A673 (cell line): Measurements from ENCODE around the gene PTP4A2. TPM values are rescaled to one million over a fixed set of nuclear protein-coding genes. Genes with fewer than 3 reads are reported as not detected.

Experiments
- BruUV-seq: library from RNA; stranded (reverse); fragments of 400-500 nt; replicated peaks from 2 replicates; lab custom pipeline; 2021; lab: Mats Ljungman, UMichigan
- CTCF ChIA-PET: fragments of 300-600 bp; sonication (Branson Sonifier 250); formaldehyde crosslinking; loops from one replicate; lab custom pipeline; 2022; ENCODE audit warnings: antibody characterized with exemption; lab: Charles Lee
- POLR2A ChIA-PET: fragments of 300-600 bp; sonication (Branson Sonifier 250); formaldehyde crosslinking; loops from one replicate; lab custom pipeline; 2022; ENCODE audit warnings: antibody characterized with exemption; ENCODE audit not compliant: low non-redundant PET; lab: Charles Lee
- DNase-seq: peaks from one replicate; pipeline ENCODE4 v3.0.0-alpha.2; 2015; ENCODE audit warnings: low spot score
- H3K27ac ChIP-seq: fragments of 200-600 bp; sonication (generic); 2 replicates; pipeline ENCODE4 v1.5.1; 2016; ENCODE audit warnings: mixed run types, low read depth, mild to moderate bottlenecking, mixed read lengths, antibody characterized with exemption, low read length; ENCODE audit not compliant: poor library complexity, severe bottlenecking
- H3K27me3 ChIP-seq: fragments of 200-600 bp; sonication (generic); replicated peaks from 2 replicates; pipeline ENCODE4 v1.6.1; 2017; ENCODE audit warnings: mixed run types, low read depth, mild to moderate bottlenecking, mixed read lengths, antibody characterized with exemption, low read length; ENCODE audit not compliant: insufficient read depth, poor library complexity
- H3K36me3 ChIP-seq: fragments of 200-600 bp; sonication (generic); 2 replicates; pipeline ENCODE4 v1.6.1; 2016; ENCODE audit warnings: mixed run types, mild to moderate bottlenecking, mixed read lengths, antibody characterized with exemption, low read length; ENCODE audit not compliant: insufficient read depth, poor library complexity, severe bottlenecking
- H3K4me1 ChIP-seq: fragments of 200-600 bp; sonication (generic); 2 replicates; pipeline ENCODE4 v1.6.1; 2017; ENCODE audit warnings: mixed run types, mild to moderate bottlenecking, mixed read lengths, antibody characterized with exemption, low read length; ENCODE audit not compliant: insufficient read depth, poor library complexity, severe bottlenecking
- H3K4me3 ChIP-seq: fragments of 200-600 bp; sonication (generic); 2 replicates; pipeline ENCODE4 v1.5.1; 2016; ENCODE audit warnings: low read depth, mixed run types, mild to moderate bottlenecking, mixed read lengths, low read length; ENCODE audit not compliant: poor library complexity, severe bottlenecking
- H3K9me3 ChIP-seq: fragments of 200-600 bp; sonication (generic); 2 replicates; pipeline ENCODE4 v1.6.1; 2016; ENCODE audit warnings: mixed run types, low read depth, mild to moderate bottlenecking, mixed read lengths, antibody characterized with exemption, low read length; ENCODE audit not compliant: poor library complexity, severe bottlenecking
- CTCF ChIP-seq: fragments of 300-800, 200-600 bp; sonication (generic); conservative IDR thresholded peaks from 2 replicates; pipeline ENCODE4 v1.5.1; 2017; ENCODE audit warnings: low read depth, mild to moderate bottlenecking, antibody characterized with exemption, low read length, moderate library complexity, mixed read lengths
- EZH2 ChIP-seq: fragments of 200-600 bp; sonication (generic); IDR thresholded peaks from 2 replicates; pipeline ENCODE4 v1.6.1; 2017; ENCODE audit warnings: borderline replicate concordance, low read depth, mild to moderate bottlenecking, mixed read lengths, antibody characterized with exemption, low read length; ENCODE audit not compliant: poor library complexity, severe bottlenecking
- intact Hi-C: fragments of 100-400 bp; cut with micrococcal nuclease; formaldehyde crosslinking; loops from one replicate; pipeline ENCODE4 v1.10.0; 2022; ENCODE audit not compliant: unreplicated experiment
- total RNA-seq: library from RNA; stranded (reverse); gene quantifications from 2 replicates; pipeline ENCODE4 v1.2.3, GENCODE V29; 2021

The PTP4A2 gene
- total RNA-seq, 1 experiment from 2014 or later: 283 TPM

DNA sequence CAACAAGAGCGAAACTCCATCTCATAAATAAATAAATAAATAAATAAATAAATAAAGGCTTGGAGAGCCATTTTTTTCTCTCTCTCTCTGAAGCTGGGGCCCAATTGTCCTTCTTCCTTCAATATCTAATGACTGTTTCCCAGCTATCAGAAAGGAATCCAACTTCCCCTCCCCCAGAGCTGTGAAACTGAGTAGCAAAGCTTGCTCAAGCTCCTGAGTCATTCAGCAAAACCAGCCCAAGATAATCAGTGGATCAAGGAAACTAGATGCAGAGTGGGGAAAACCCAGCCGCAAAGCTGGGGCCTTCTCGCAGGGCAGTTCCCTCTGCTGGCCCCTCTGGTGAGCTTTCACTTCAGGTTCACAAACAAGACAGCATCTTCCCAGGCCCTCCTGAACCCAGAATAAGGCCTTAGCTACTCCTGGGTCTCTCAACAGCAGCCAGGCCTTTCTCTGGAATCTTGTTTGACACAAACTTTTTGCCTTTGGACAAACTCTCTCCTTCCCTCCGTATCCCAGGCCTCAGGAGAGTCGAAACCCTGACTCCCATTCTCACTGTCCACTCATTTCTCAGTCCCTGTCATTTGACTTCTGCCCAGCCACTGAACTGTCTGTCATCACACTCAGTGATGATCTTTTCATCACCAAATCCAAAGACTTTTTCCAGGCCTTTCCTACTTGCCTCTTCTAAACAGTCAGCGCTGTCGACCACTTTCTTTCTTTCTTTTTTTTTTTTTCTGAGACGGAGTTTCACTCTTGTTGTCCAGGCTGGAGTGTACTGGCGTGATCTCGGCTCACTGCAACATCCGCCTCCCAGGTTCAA lies 18.0 kb upstream of the PTP4A2 start:
- peak overlapping the region; percentile 69 for H3K27ac ChIP-seq
- no peak overlapping the region for H3K4me3 ChIP-seq
- no peaks in the 10 kb centered on the region for H3K36me3 ChIP-seq
- ChIA-PET POLR2A (no interaction called here), CTCF (interaction anchor here (0.7 to 1.9 kb wide), 2 partner anchors 8 to 10 kb away, joined by 3 to 9 read pairs; no protein-coding TSS in a partner anchor)
- peaks cover 18% of the 10 kb centered on the region for H3K4me1 ChIP-seq
- no peaks in the 10 kb centered on the region for H3K9me3 ChIP-seq
- H3K27me3 ChIP-seq: no peaks in the 10 kb centered on the region
- intact Hi-C loops: no loop called here
- DNase-seq: peak; percentile 80
- TF ChIP-seq EZH2 (no peak), CTCF (no peak)
- BruUV-seq: no TSS peak

DNA sequence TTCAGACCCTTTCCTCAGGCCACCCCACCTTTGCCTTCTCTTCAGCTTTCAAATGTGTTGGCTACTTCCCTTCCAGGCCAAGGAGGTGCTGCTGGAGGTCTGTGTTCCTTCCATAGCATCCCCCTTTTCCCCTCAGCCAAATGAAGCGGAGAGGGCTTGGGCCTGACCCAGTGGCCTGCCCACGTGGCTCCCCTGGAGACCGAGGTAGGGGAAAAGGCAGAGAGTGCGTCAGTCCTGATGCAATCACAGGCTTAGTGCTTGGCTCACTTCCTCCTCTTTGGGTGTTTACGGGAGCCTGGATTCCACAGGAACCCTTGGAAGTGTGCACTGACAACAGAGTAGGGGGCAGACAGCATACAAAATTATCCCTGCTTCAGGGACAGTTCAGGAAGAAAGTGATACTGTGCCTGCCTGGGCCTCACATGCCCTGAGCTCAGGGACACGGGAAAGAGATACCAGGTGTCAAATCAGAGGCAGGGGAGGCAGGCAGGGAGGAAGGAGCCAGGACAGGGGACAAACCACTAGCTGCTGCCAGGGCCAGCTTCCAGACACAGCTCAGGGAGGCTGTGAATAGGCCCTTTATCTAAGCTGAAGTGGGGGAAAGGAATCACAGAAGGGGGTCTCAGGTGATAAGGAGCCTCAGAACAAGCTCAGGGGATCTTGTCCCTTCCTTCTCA lies 16.6 kb upstream of the PTP4A2 start:
- peaks cover 18% of the 10 kb centered on the region for H3K4me1 ChIP-seq
- no peaks in the 10 kb centered on the region for H3K9me3 ChIP-seq
- no TSS peak for BruUV-seq
- TF ChIP-seq EZH2: no peak
- CTCF ChIA-PET: interaction anchor here (0.5 to 1.9 kb wide), 3 partner anchors 9 to 44 kb away, joined by 3 to 9 read pairs (median 7); partner anchors contain the start of gene PTP4A2
- H3K27ac ChIP-seq: peak overlapping the region; percentile 66
- H3K4me3 ChIP-seq: no peak overlapping the region
- no peaks in the 10 kb centered on the region for H3K36me3 ChIP-seq
- no peaks in the 10 kb centered on the region for H3K27me3 ChIP-seq
- peak; percentile 43 for DNase-seq
- intact Hi-C loops: no loop called here
- POLR2A ChIA-PET: no interaction called here

DNA sequence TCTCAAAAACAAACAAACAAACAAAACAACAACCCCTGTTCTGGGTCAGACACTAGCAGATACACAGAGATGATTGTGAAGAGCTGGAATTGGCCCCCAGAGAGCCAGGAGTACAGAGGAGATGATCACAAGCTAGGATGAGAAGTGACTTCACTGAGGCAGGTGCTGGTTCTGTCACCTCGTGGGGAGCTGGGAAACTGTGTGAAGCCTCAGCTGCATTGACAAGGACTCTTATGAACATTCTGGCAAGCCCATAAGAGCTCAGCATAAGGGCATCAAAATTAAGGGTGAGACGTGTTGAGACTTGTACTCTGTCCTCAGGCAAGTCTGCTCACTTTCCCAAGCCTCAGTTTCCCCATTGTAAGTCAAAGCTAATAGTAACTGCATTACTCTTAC lies 14.7 kb upstream of the PTP4A2 start:
- Histone ChIP-seq H3K4me1 (peaks cover 18% of the 10 kb centered on the region), H3K4me3 (no peak overlapping the region), H3K9me3 (no peaks in the 10 kb centered on the region), H3K27ac (no peak overlapping the region), H3K36me3 (no peaks in the 10 kb centered on the region), H3K27me3 (no peaks in the 10 kb centered on the region)
- TF ChIP-seq CTCF (no peak), EZH2 (no peak)
- BruUV-seq: no TSS peak
- DNase-seq: no peak
- ChIA-PET CTCF (interaction anchor here (0.7 kb wide), 1 partner anchor 88 kb away, joined by 3 read pairs; no protein-coding TSS in a partner anchor), POLR2A (no interaction called here)
- intact Hi-C loops: no loop called here
